Stimulated activated CD8-positive, alpha-beta memory T cell treated with anti-CD3 and anti-CD28 coated beads, Interleukin-4, amount 100 ng/mL, for 1 hour (primary cell): ENCODE results near the gene WHRN.
A peak's percentile ranks its signal among the peaks of the same experiment; 100 is the strongest.

ENCODE experiments used
- DNase-seq, 2 donors: peaks; one replicate each; pipeline ENCODE4 v3.0.0-alpha.2; 2020; ENCODE audit warnings: low read depth in 2 of 2, low spot score in 1 of 2

Gene WHRN

GRCh38 chr9:114401344-114401743 lies 103.9 kb downstream of the WHRN start:
- no peak for DNase-seq

GRCh38 chr9:114400772-114401171 lies 104.5 kb downstream of the WHRN start:
- DNase-seq, result no peak

- DNase-seq, result no peak
Observed at GRCh38 chr9:114400219-114400618, 105.1 kb downstream of the WHRN start.

GRCh38 chr9:114399381-114399780 lies 105.9 kb downstream of the WHRN start:
- DNase-seq, result no peak

- DNase-seq, result peak; percentile 92 to 95
Observed at GRCh38 chr9:114397848-114398605, 107.2 kb downstream of the WHRN start.

GRCh38 chr9:114397219-114397847 lies 107.9 kb downstream of the WHRN start:
- DNase-seq, result no peak

GRCh38 chr9:114396558-114397218 lies 108.6 kb downstream of the WHRN start:
- DNase-seq, result no peak

- no peak for DNase-seq
Observed at GRCh38 chr9:114395768-114396167, 109.5 kb downstream of the WHRN start.

- DNase-seq, result no peak
Observed at GRCh38 chr9:114395334-114395617, 110.0 kb downstream of the WHRN start.

- no peak for DNase-seq
Observed at GRCh38 chr9:114394523-114395333, 110.5 kb downstream of the WHRN start.

- no peak for DNase-seq
Observed at GRCh38 chr9:114392749-114393112, 112.5 kb downstream of the WHRN start.

- no peak for DNase-seq
Observed at GRCh38 chr9:114390952-114391351, 114.3 kb downstream of the WHRN start.

- DNase-seq, result no peak
Observed at GRCh38 chr9:114389612-114390368, 115.5 kb downstream of the WHRN start.

- DNase-seq, result no peak
Observed at GRCh38 chr9:114388764-114389375, 116.4 kb downstream of the WHRN start.

GRCh38 chr9:114388357-114388682 lies 117.0 kb downstream of the WHRN start:
- DNase-seq, result no peak

GRCh38 chr9:114387680-114388356 lies 117.5 kb downstream of the WHRN start, which contains the start of gene AKNA:
Gene AKNA, minus strand, starts transcription at chr9:114387982. Its CDS starts 6,649 bp downstream, at chr9:114381333.
- DNase-seq, result peak; percentile 67 to 74

- DNase-seq, result no peak
Observed at GRCh38 chr9:114386886-114387679, 118.2 kb downstream of the WHRN start.

- DNase-seq, result no peak
Observed at GRCh38 chr9:114386361-114386885, 118.8 kb downstream of the WHRN start.
